Panc1 (cell line): ENCODE measurements around the gene ALOX12. TPM values are rescaled to one million over a fixed set of nuclear protein-coding genes. Genes with fewer than 3 reads are reported as not detected.

ENCODE experiments used
- ATAC-seq: fragments of 200-7000 bp; cut with Tn5 transposase; 2 replicates; pipeline ENCODE4 v1.9.1; 2020; ENCODE audit warnings: mild to moderate bottlenecking, moderate library complexity
- BruUV-seq: library from RNA; stranded (reverse); fragments of 400-500 nt; replicated peaks from 2 replicates; lab custom pipeline; 2021; lab: Mats Ljungman, UMichigan
- CTCF ChIA-PET: fragments of 300-600 bp; sonication (Branson Sonifier 250); formaldehyde crosslinking; loops from one replicate; lab custom pipeline; 2022; ENCODE audit warnings: antibody characterized with exemption; lab: Charles Lee
- POLR2A ChIA-PET: fragments of 300-600 bp; sonication (Branson Sonifier 250); formaldehyde crosslinking; loops from one replicate; lab custom pipeline; 2022; ENCODE audit warnings: antibody characterized with exemption; lab: Charles Lee
- DNase-seq: peaks from one replicate; pipeline ENCODE4 v3.0.0-alpha.2; 2010; ENCODE audit warnings: low read depth, low spot score
- H3K27ac ChIP-seq: 2 replicates; pipeline ENCODE4 v1.5.1; 2011; ENCODE audit warnings: mild to moderate bottlenecking, low read length, inconsistent platforms
- H3K27me3 ChIP-seq: fragments of 200-500 bp; sonication (Bioruptor generic); 2 replicates; pipeline ENCODE4 v1.6.0; 2014; ENCODE audit warnings: low read length, inconsistent platforms; ENCODE audit not compliant: control insufficient read depth, insufficient read depth
- H3K36me3 ChIP-seq: fragments of 200-500 bp; sonication (Bioruptor generic); 2 replicates; pipeline ENCODE4 v1.5.1; 2014; ENCODE audit warnings: inconsistent platforms, mild to moderate bottlenecking, low read length, moderate library complexity; ENCODE audit not compliant: control insufficient read depth, insufficient read depth
- H3K4me1 ChIP-seq: 2 replicates; pipeline ENCODE4 v1.5.1; 2011; ENCODE audit warnings: inconsistent platforms, mild to moderate bottlenecking, low read length, moderate library complexity; ENCODE audit not compliant: control insufficient read depth, insufficient read depth
- H3K4me3 ChIP-seq, 2 experiments: 2 replicates each; pipeline ENCODE4 v1.5.1; 2011 to 2012; ENCODE audit warnings: low read depth in 2 of 2, low read length in 2 of 2, mild to moderate bottlenecking in 2 of 2, inconsistent platforms in 1 of 2, moderate library complexity in 1 of 2
- H3K9me3 ChIP-seq: fragments of 200-500 bp; sonication (Bioruptor generic); 2 replicates; pipeline ENCODE4 v1.5.1; 2014; ENCODE audit warnings: low read depth, mild to moderate bottlenecking, inconsistent platforms, low read length, moderate library complexity; ENCODE audit not compliant: control insufficient read depth, insufficient read depth
- CTCF ChIP-seq: fragments of 450-650 bp; IDR thresholded peaks from 2 replicates; pipeline ENCODE4 v1.5.1; 2017; ENCODE audit warnings: mild to moderate bottlenecking
- POLR2AphosphoS5 ChIP-seq: IDR thresholded peaks from 2 replicates; pipeline ENCODE4 v1.6.1; 2012; ENCODE audit warnings: mild to moderate bottlenecking, low read depth, low read length, moderate library complexity
- REST ChIP-seq, 2 experiments: IDR thresholded peaks; 2 replicates each; pipeline ENCODE4 v1.6.1; 2011 to 2012; ENCODE audit warnings: low read depth in 2 of 2, control low read depth in 1 of 2, low read length in 1 of 2, mild to moderate bottlenecking in 1 of 2, moderate library complexity in 1 of 2; ENCODE audit not compliant: insufficient read depth in 1 of 2
- SIN3A ChIP-seq: IDR thresholded peaks from 2 replicates; pipeline ENCODE4 v1.6.1; 2012; ENCODE audit warnings: low read depth, mild to moderate bottlenecking, low read length, moderate library complexity, borderline replicate concordance; ENCODE audit not compliant: insufficient read depth
- TCF7L2 ChIP-seq: IDR thresholded peaks from 2 replicates; pipeline ENCODE4 v1.6.1; 2011; ENCODE audit warnings: mild to moderate bottlenecking, low read depth, low read length, inconsistent platforms
- in situ Hi-C: cut with HindIII; loops from 2 replicates; pipeline ENCODE4 v1.10.0; 2016; ENCODE audit warnings: low sequenced_read_pairs, low pct_unique_long_range_greater_than_20kb
- intact Hi-C: fragments of 100-400 bp; cut with micrococcal nuclease; formaldehyde crosslinking; loops from one replicate; pipeline ENCODE4 v1.10.0; 2022; ENCODE audit not compliant: unreplicated experiment
- total RNA-seq: library from RNA; stranded (reverse); gene quantifications from one replicate; pipeline ENCODE4 v1.2.1, GENCODE V29; 2021; ENCODE audit not compliant: unreplicated experiment

ALOX12 gene
- total RNA-seq, 1 experiment from 2014 or later, result not detected

- BruUV-seq, result no TSS peak
- ChIA-PET POLR2A (no interaction called here), CTCF (interaction anchor here (1.5 kb wide), 1 partner anchor 101 kb away, joined by 3 read pairs; no protein-coding TSS in a partner anchor)
- intact Hi-C loops (no loop called here), in situ Hi-C loops (no loop called here)
- H3K36me3 ChIP-seq, result peaks cover 18% of the 10 kb centered on the region; the same call in 1 of the 2 replicates
- TF ChIP-seq CTCF (peak; percentile 43), TCF7L2 (no peak), SIN3A (no peak), POLR2AphosphoS5 (no peak)
- peak overlapping the region; percentile 98 to 99 for H3K4me3 ChIP-seq
- peaks cover 20% of the 10 kb centered on the region for H3K4me1 ChIP-seq
- H3K27ac ChIP-seq, result peak overlapping the region; percentile 89
- DNase-seq (no peak), ATAC-seq (no peak)
- no peaks in the 10 kb centered on the region for H3K27me3 ChIP-seq
- no peaks in the 10 kb centered on the region for H3K9me3 ChIP-seq
These were observed 19.4 kb downstream of the ALOX12 start for GRCh38 chr17:7014995-7015958.

- in situ Hi-C loops (no loop called here), intact Hi-C loops (no loop called here)
These were observed 20.6 kb downstream of the ALOX12 start for GRCh38 chr17:7016418-7016817.

More at GRCh38 chr17:7016418-7016817, 20.6 kb downstream of the ALOX12 start:
- TF ChIP-seq REST (IDR thresholded peaks at IDR 0.05; ENCODE audit: insufficient read depth in 1 of 2, low read depth in 2 of 2, low read length in 1 of 2), result no peak
- TF ChIP-seq POLR2AphosphoS5, result no peak
- TF ChIP-seq TCF7L2, result no peak
- TF ChIP-seq CTCF, result no peak
- TF ChIP-seq SIN3A, result no peak
- Histone ChIP-seq H3K36me3 (peaks cover 18% of the 10 kb centered on the region; the same call in 1 of the 2 replicates), H3K9me3 (no peaks in the 10 kb centered on the region), H3K27me3 (no peaks in the 10 kb centered on the region), H3K4me1 (peaks cover 26% of the 10 kb centered on the region), H3K27ac (peak overlapping the region; percentile 23), H3K4me3 (no peak overlapping the region)
- no peak for DNase-seq
- CTCF ChIA-PET, result no interaction called here
- no TSS peak for BruUV-seq
- POLR2A ChIA-PET, result no interaction called here
- ATAC-seq, result no peak
